Colon (tissue), 2 donors: Measurements from ENCODE around the gene ASAP2.

ENCODE experiments used
- FAIRE-seq: peaks from 2 replicates; lab custom pipeline; 2012; peaks lifted over from hg19 to GRCh38; lab: Jason Lieb, UNC
- donor health status: control.
- donor health status: control.

The ASAP2 gene

GRCh38 chr2:9403924-9404323 lies 197.3 kb downstream of the ASAP2 start:
- FAIRE-seq: no peak

- FAIRE-seq: no peak
Observed at GRCh38 chr2:9404451-9404850, 197.8 kb downstream of the ASAP2 start.

GRCh38 chr2:9405636-9406035 lies 199.0 kb downstream of the ASAP2 start:
- FAIRE-seq: no peak

GRCh38 chr2:9406529-9407362 lies 200.1 kb downstream of the ASAP2 start:
- no peak for FAIRE-seq

- FAIRE-seq: no peak
Observed at GRCh38 chr2:9407363-9407811, 200.8 kb downstream of the ASAP2 start.

- no peak for FAIRE-seq
Observed at GRCh38 chr2:9408641-9409151, 202.1 kb downstream of the ASAP2 start.

- FAIRE-seq: no peak
Observed at GRCh38 chr2:9410108-9410507, 203.5 kb downstream of the ASAP2 start.

GRCh38 chr2:9412781-9413180 lies 206.2 kb downstream of the ASAP2 start:
- FAIRE-seq: no peak

GRCh38 chr2:9415516-9416169 lies 209.0 kb downstream of the ASAP2 start:
- FAIRE-seq: no peak

- FAIRE-seq: no peak
Observed at GRCh38 chr2:9416267-9416961, 209.8 kb downstream of the ASAP2 start.

GRCh38 chr2:9416962-9417316 lies 210.3 kb downstream of the ASAP2 start:
- FAIRE-seq: no peak

- no peak for FAIRE-seq
Observed at GRCh38 chr2:9417725-9418124, 211.1 kb downstream of the ASAP2 start.

- FAIRE-seq: no peak
Observed at GRCh38 chr2:9418746-9419145, 212.1 kb downstream of the ASAP2 start.

- no peak for FAIRE-seq
Observed at GRCh38 chr2:9419541-9419940, 212.9 kb downstream of the ASAP2 start.

GRCh38 chr2:9420495-9420894 lies 213.9 kb downstream of the ASAP2 start:
- FAIRE-seq: no peak

- no peak for FAIRE-seq
Observed at GRCh38 chr2:9422321-9423099, 215.9 kb downstream of the ASAP2 start.

GRCh38 chr2:9423100-9423921 lies 216.7 kb downstream of the ASAP2 start, which contains the start of the genes CPSF3 and ITGB1BP1:
Gene CPSF3, plus strand, starts transcription at chr2:9423654. Its CDS starts 120 bp downstream, at chr2:9423774.
Gene ITGB1BP1, minus strand, starts transcription at chr2:9423528. Its CDS starts 4,831 bp downstream, at chr2:9418697.
- FAIRE-seq: no peak

GRCh38 chr2:9423922-9424272 lies 217.3 kb downstream of the ASAP2 start:
- FAIRE-seq: no peak

GRCh38 chr2:9424447-9425164 lies 218.0 kb downstream of the ASAP2 start:
- FAIRE-seq: no peak

- no peak for FAIRE-seq
Observed at GRCh38 chr2:9428965-9429577, 222.5 kb downstream of the ASAP2 start.
